GM18858 (cell line): Measurements from ENCODE around the gene PARP1.
"Not testable (repeated sequence)": the region's sequence is repeated elsewhere in the genome, so short reads cannot be mapped to it uniquely, and the experiment has no call there.

Source experiments
- ATAC-seq: cut with Tn5 transposase; IDR thresholded peaks from one replicate; pipeline ENCODE4 v1.9.1; 2021; ENCODE audit not compliant: unreplicated experiment

PARP1 gene

GRCh38 chr1:226407497-226408284 lies at the start of gene PARP1:
Gene PARP1 (minus strand): TSS chr1:226408093. CDS start chr1:226407929, 164 bp downstream.
- ATAC-seq: peak; percentile 62

- ATAC-seq: no peak
Observed at GRCh38 chr1:226457307-226457712, 49.4 kb upstream of the PARP1 start.

DNA sequence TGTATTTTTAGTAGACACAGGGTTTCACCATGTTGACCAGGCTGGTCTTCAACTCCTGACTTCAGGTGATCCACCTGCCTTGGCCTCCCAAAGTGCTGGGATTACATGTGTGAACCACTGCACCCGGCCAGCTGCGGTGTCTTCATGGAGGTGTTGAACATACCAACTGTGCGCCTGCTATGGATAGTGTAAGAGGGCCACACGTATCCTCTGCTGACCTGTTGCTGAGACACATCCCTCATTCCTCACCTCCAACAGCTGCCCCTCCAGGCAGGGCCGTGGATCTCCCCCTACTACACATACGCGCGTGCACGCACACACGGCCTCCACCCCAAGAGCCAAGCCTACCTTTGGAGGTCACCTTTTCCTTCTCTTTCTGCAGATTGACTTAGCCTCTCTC lies 48.0 kb upstream of the PARP1 start:
- no peak for ATAC-seq

DNA sequence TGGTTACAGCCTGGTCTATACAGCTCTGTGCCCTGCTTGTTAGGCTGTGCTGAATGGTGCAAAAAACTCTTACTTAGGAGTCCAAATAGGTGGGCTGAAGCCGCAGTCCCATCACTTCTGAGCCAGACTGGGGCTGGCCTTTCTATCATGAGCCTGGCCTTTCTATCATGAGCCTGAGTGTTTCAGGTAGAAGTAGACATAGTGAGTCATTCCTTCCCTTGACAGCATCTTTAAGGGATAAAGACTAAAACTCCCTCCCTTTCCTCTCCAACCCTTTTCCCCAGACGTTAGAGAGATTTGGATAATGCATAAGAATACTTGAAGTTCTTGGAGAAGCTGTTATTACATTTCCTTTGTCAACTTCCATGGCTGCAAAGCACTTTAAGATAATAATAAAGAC lies 46.5 kb upstream of the PARP1 start:
- no peak for ATAC-seq

DNA sequence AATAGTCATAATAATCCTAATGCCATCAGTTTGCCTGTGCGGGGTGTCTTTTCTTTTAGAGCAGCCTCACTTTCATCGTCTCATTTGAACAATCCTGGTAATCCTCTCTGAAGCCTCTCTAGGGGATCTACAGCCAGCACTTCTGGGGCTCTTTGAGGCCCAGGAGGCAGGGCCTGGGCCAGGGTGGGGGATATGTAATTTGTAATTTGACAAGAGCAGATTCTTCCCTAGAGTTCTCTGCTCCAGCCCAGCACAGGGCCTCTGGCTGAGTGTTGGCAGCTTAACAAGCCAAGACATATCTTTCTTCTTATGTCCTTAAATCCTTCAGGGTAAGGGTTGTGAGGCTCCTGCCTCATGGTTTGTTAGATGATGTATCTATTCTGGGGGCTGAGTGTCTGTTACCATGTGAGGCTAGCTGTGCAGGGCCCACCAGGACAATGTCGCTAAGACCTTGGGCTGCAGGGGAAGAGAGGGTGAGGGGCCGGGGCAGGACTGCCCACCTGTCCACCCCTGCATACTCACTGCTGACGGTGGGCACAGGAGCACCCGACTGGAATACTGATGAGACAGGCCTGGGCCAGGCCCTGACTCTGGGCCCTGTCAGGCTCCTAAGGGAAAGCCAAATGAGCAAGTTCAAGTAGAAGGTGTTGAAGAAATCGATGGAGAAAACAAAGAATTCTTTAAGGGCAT lies 45.3 kb upstream of the PARP1 start:
- ATAC-seq: no peak

DNA sequence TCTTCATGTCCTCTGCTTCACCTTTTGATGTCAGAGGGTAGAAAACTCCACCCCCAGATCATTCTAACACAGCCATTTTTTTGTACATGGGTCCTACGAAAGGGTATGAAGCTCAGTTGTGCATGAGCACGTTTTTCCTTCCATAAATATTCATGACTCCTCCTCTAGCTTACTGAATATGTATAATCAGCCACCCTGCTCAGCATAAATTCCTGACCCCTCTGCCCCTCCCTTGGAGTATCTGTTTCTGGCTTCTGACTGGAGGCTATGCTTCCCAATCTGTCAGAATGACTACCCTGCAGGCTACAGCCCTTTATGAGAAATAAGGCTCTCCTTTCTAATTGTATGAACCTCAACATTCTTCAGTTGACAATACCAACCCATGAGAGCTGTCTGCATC lies 42.8 kb upstream of the PARP1 start:
- no peak for ATAC-seq

- ATAC-seq: no peak
Observed at GRCh38 chr1:226449823-226450222, 41.9 kb upstream of the PARP1 start.

GRCh38 chr1:226447932-226448665 lies 40.2 kb upstream of the PARP1 start:
- no peak for ATAC-seq

GRCh38 chr1:226446094-226446493 lies 38.2 kb upstream of the PARP1 start:
- no peak for ATAC-seq

GRCh38 chr1:226444901-226445300 lies 37.0 kb upstream of the PARP1 start:
- ATAC-seq: peak; percentile 99

DNA sequence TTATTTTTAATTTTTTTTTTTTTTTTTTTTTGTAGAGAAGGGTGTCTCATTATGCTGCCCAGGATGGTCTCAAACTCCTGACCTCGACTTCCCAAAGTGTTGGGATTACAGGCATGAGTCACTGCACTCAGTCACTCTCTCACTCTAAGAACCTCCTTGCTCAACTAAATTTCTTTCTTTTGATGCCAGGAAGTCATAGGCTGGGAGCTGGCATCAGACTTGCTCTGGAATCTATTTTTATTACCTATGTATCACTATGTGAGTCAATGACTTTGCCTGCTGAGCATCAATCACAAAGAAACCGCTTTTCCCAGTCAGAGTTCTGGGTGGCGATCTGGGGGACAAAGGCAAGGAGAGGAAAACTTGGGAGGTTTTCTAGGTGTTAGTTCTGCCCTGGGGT lies 35.5 kb upstream of the PARP1 start:
- no peak for ATAC-seq

- ATAC-seq: no peak
Observed at GRCh38 chr1:226443033-226443432, 35.1 kb upstream of the PARP1 start.

DNA sequence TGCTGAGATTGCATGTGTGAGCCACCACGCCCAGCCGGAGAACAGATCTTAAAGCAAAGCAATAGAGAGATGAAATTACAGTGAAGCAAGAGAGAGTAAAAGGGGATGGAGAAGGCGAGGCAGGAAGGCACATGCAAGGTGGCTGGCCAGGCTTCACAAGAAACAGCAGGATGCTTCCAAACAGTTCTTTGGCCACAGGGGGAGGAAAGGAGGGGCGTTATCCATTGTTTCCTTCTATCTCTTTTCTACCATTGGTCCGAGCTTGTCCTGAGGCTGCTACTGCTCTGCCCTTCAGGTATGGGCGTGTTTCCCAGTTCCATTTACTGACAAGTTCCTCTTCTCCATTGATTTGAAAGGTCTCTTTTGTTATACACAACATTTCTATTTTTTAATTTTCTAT lies 33.7 kb upstream of the PARP1 start:
- ATAC-seq: no peak

DNA sequence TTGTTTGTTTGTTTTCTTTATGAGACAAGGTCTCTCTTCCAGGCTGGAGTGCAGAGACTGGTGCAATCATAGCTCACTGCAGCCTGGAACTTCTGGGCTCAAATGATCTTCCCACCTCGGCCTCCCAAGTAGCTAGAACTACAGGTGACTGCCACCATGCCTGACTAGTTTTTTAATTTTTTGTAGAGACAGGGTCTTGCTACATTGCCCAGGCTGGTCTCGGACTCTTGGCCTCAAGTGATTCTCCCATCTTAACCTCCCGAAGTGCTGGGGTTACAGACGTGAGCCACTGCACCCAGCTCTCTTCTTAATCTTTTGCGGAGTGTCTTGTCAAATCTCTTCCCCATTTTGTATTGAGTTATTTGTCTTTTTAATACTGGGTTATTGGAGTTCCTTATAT lies 32.6 kb upstream of the PARP1 start:
- ATAC-seq: no peak

DNA sequence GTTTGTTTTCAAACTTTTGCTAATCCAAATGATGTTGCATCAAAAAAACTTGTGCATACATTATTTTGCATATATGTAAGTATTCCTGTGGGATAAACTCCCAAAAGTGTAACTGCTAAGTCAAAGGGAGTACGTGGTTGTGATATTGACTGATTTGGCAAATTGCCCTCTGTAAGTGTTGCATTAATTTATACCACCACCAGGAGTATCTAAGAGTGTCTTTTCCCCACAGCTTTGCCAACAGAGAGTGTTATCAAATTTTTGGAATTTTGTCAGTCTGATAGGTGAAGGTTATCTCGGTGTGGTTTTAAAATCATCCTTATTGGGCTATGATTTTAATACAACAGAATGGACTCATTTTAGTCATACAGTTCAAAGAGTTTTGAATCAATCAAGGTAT lies 30.1 kb upstream of the PARP1 start:
- ATAC-seq: no peak

DNA sequence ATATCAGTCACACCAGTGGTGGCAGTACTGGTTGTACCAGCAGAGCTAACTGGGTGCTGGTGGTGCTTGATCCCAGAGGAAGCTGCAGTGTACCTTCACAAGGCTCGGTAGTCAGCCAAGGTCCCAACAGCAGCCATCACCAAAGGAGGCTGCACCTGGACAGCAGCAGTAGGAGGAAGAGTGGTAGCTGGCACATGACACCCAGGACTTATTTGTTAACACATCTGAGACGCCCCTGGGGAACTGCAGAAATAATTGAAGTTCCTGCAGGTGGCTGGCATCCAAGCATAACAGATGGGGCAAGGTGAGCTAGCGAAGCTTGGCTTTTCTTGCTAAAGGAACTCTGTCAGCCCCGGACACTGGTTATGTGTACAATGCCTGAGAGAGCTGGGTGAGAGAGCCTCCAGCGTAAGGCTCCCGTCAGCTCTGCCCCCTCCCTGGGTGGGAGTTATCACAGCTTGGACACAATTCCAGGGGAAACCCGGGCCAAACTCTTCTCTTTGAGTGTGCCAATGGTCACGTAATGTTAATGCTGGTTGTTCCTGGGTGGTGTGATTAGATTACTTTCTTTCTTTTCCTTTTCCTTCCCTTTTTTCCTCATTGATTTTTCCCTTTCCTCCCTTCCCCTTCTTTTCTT lies 29.1 kb upstream of the PARP1 start:
- no peak for ATAC-seq

DNA sequence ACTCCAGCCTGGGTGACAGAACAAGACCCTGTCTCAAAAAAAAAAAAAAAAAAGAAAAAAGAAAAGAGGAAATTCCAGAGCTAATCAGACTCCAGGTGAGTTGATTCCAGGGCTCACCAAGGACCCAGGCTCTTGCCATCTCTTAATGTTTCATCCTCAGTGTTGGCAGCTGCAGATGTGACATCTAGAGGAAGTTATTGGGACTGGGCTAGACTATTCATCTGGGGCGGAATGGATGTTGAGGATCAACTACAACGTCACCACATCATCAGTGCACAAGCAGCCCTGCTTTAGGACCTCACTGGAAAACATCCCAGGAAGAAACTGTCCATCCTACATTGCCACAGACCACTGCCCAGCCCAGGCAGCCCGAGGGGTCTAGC lies 28.6 kb upstream of the PARP1 start:
- no peak for ATAC-seq

GRCh38 chr1:226433341-226433720 lies 25.4 kb upstream of the PARP1 start:
- ATAC-seq: no peak

DNA sequence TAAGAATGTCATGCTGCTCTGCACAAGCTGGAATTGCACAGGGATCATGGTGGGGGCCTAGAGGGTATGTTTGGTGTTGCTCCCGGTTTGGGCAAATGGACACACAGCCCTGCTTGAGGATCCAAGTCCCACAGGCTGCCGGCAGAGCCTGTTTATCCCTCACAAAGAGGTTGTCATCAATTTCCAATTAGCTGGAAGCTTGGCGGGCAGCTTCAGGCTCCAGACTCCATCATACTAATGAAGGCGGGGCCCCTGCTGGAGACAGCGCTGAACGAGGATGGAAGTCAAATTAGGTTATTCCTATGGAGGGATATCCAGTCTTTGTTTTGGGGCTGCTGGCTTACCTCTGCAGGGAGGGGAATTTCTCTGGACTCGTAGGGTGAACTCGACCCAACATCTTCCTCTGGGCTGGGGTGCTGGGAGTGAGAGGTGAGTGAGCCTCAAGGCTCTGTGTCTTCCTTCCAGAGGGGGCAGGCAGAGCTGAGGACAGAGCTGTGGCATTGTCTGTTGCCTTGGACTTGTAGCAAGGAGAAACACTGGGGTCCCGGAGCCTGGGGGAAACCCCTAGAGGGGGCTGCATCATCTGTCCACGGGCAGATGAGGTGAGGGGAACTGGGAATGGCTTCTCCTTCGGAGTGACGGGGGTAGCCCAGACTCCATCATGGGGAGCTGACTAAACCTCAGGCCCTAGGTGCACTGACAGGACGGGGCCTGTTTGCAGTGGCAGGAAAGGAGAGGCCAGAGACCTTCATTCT lies 24.9 kb upstream of the PARP1 start:
- no peak for ATAC-seq

GRCh38 chr1:226431898-226432297 lies 24.0 kb upstream of the PARP1 start:
- ATAC-seq: not testable (repeated sequence)
